HL-60 (cell line): Measurements from ENCODE around the gene CCNT1.
A peak's percentile ranks its signal among the peaks of the same experiment; 100 is the strongest.
"Not testable (repeated sequence)": the region's sequence is repeated elsewhere in the genome, so short reads cannot be mapped to it uniquely, and the experiment has no call there.

Source experiments
- DNase-seq, 2 experiments: peaks; one replicate each; pipeline ENCODE4 v3.0.0-alpha.2; 2010 to 2020; ENCODE audit warnings: low read depth in 1 of 2, low spot score in 1 of 2
- H3K27ac ChIP-seq: fragments of 250-450 bp; sonication (Bioruptor Pico); replicated peaks from 2 replicates; pipeline ENCODE4 v1.5.1; 2020; ENCODE audit warnings: mild to moderate bottlenecking, moderate library complexity
- H3K27me3 ChIP-seq: fragments of 250-450 bp; sonication (Bioruptor Pico); 2 replicates; pipeline ENCODE4 v1.5.1; 2021; ENCODE audit warnings: mild to moderate bottlenecking, moderate library complexity; ENCODE audit not compliant: insufficient read depth, poor library complexity, severe bottlenecking
- H3K4me3 ChIP-seq: replicated peaks from 2 replicates; pipeline ENCODE4 v1.5.1; 2011; ENCODE audit warnings: mild to moderate bottlenecking, control low read depth, low read length; ENCODE audit not compliant: insufficient read depth
- GABPA ChIP-seq: IDR thresholded peaks from 2 replicates; pipeline ENCODE4 v1.6.1; 2012; ENCODE audit warnings: low read depth
- POLR2AphosphoS5 ChIP-seq: IDR thresholded peaks from 2 replicates; pipeline ENCODE4 v1.6.1; 2012; ENCODE audit warnings: low read depth
- SPI1 ChIP-seq: IDR thresholded peaks from 2 replicates; pipeline ENCODE4 v1.6.1; 2012; ENCODE audit warnings: low read depth, mild to moderate bottlenecking, borderline replicate concordance
- TF ChIP-seq, protein P1 (sequence below): IDR thresholded peaks from one replicate; pipeline ENCODE4 v1.5.1; 2011; ENCODE audit warnings: low read length, control low read depth, inconsistent platforms; ENCODE audit not compliant: insufficient read depth
- TF ChIP-seq, protein P2 (sequence below): IDR thresholded peaks from 2 replicates; pipeline ENCODE4 v1.6.1; 2012; ENCODE audit warnings: low read depth; ENCODE audit not compliant: insufficient replicate concordance

CCNT1 gene

DNA sequence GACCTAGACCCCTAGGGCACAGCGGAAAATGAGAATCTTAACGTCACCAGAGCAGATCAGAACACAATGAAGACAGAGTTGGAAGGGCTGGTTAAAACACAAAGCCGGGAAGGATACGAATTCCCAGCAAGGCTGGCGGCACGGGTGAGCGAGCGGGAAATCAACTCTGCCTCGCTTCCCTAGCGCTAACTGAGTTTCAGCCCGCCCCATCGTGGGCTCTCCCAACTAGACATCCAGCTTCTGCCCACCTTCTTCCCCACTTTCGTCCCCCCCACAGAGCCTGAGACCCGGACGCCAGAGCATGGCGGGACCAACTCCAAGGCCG, 377 bp downstream of the CCNT1 start:
- TF ChIP-seq SPI1 (no peak), GABPA (no peak), POLR2AphosphoS5 (no peak)
- TF ChIP-seq, protein P1, sequence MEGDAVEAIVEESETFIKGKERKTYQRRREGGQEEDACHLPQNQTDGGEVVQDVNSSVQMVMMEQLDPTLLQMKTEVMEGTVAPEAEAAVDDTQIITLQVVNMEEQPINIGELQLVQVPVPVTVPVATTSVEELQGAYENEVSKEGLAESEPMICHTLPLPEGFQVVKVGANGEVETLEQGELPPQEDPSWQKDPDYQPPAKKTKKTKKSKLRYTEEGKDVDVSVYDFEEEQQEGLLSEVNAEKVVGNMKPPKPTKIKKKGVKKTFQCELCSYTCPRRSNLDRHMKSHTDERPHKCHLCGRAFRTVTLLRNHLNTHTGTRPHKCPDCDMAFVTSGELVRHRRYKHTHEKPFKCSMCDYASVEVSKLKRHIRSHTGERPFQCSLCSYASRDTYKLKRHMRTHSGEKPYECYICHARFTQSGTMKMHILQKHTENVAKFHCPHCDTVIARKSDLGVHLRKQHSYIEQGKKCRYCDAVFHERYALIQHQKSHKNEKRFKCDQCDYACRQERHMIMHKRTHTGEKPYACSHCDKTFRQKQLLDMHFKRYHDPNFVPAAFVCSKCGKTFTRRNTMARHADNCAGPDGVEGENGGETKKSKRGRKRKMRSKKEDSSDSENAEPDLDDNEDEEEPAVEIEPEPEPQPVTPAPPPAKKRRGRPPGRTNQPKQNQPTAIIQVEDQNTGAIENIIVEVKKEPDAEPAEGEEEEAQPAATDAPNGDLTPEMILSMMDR = no peak
- TF ChIP-seq, protein P2, sequence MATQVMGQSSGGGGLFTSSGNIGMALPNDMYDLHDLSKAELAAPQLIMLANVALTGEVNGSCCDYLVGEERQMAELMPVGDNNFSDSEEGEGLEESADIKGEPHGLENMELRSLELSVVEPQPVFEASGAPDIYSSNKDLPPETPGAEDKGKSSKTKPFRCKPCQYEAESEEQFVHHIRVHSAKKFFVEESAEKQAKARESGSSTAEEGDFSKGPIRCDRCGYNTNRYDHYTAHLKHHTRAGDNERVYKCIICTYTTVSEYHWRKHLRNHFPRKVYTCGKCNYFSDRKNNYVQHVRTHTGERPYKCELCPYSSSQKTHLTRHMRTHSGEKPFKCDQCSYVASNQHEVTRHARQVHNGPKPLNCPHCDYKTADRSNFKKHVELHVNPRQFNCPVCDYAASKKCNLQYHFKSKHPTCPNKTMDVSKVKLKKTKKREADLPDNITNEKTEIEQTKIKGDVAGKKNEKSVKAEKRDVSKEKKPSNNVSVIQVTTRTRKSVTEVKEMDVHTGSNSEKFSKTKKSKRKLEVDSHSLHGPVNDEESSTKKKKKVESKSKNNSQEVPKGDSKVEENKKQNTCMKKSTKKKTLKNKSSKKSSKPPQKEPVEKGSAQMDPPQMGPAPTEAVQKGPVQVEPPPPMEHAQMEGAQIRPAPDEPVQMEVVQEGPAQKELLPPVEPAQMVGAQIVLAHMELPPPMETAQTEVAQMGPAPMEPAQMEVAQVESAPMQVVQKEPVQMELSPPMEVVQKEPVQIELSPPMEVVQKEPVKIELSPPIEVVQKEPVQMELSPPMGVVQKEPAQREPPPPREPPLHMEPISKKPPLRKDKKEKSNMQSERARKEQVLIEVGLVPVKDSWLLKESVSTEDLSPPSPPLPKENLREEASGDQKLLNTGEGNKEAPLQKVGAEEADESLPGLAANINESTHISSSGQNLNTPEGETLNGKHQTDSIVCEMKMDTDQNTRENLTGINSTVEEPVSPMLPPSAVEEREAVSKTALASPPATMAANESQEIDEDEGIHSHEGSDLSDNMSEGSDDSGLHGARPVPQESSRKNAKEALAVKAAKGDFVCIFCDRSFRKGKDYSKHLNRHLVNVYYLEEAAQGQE = no peak
- no peak for DNase-seq
- H3K27me3 ChIP-seq = no peaks in the 10 kb centered on the region
- peak overlapping the region; percentile 96 for H3K27ac ChIP-seq
- peak overlapping the region; percentile 72 for H3K4me3 ChIP-seq

DNA sequence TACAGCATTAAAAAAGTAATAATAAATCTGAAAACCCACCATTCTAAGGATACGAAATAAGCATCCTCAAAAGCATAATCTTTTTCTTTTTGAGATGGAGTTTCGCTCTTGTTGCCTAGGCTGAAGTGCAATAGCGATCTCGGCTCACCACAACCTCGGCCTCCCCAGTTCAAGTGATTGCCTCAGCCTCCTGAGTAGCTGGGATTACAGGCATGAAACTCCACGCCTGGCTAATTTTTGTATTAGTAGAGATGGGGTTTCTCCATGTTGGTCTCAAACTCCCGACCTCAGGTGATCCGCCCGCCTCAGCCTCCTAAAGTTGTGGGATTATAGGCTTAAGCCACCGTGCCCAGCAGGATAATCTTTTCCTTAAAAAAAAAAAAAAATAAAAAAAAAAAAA, 4.3 kb downstream of the CCNT1 start:
- DNase-seq = no peak
- Histone ChIP-seq H3K27me3 (no peaks in the 10 kb centered on the region), H3K4me3 (no peak overlapping the region), H3K27ac (no peak overlapping the region)
- TF ChIP-seq SPI1 (no peak), POLR2AphosphoS5 (no peak), GABPA (no peak)
- TF ChIP-seq, protein P2 = no peak

DNA sequence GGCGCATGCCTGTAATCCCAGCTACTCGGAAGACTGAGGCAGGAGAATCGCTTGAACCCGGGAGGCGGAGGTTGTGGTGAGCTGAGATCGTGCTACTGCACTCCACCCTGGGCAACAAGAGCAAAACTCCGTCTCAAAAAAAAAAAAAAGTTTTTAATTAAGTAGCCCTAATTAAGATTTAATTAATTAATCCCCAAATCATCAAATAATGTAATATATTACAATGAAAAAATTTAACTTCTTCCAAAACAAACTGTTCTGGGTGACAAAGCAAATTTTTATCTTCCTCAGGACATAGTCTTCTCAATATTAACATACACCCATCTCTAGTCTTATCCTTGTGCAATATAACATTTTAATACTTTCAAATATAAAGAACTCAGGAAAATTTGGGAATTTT, 17.7 kb downstream of the CCNT1 start:
- DNase-seq, H3K27ac ChIP-seq, H3K4me3 ChIP-seq, H3K27me3 ChIP-seq: not testable (repeated sequence)

DNA sequence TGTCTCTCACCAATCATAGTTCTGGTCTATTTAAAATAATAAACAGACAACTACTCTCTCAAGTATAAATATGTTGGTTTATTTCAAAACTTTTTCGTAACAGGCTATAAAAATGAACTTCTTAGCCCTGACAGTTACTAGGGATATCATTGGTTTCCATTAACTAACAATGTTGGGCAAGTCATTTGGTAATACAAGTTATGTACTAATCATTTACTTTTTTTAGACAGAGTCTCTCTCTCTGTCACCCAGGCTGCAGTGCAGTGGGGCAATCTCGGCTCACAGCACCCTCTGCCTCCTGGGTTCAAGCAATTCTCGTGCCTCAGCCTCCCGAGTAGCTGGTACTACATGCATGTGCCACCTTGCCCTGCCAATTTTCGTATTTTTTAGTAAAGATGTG, 19.9 kb downstream of the CCNT1 start:
- no peak overlapping the region for H3K4me3 ChIP-seq
- DNase-seq = peak in 1 of 2 experiments; percentile 36
- H3K27ac ChIP-seq = no peak overlapping the region
- TF ChIP-seq SPI1 = no peak
- no peak for TF ChIP-seq GABPA
- TF ChIP-seq, protein P1 = no peak
- TF ChIP-seq POLR2AphosphoS5 = no peak
- TF ChIP-seq, protein P2 = no peak
- no peaks in the 10 kb centered on the region for H3K27me3 ChIP-seq
